ENCODE data around the gene DIP2B.

DNA sequence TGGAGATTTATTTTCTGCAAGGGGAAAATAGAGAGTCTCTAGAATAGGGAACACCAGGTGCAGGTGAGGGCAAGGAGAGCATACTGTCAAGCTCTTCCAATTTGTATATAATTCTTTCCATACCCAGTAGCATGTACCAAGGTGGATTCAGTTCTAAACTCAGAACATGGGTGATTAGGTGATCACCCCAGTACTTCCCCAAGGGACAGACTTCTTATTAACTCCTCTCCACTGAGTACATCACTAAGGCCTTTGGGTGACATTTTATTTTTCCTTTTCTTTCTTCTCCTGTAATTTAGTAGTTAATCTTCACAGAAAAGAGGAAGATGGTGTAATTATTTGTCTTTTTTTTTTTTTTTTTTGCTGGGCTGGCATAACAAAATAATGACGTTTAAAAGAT is 54.2 kb downstream of the DIP2B start:
- no peak for TF ChIP-seq EZH2phosphoT487 (IDR thresholded peaks at IDR 0.05; ENCODE audit: insufficient read depth, low read depth)
- TF ChIP-seq EZH2 (IDR thresholded peaks at IDR 0.05; ENCODE audit: insufficient read depth, poor library complexity, severe bottlenecking) = no peak

Measured in GM23248 (cell line).